ENCODE measurements around the gene VPS35L.
A peak's percentile ranks its signal among the peaks of the same experiment; 100 is the strongest.

The VPS35L gene

GRCh38 chr16:19696961-19697360 is 141.5 kb downstream of the VPS35L start:
- no peak for DNase-seq

GRCh38 chr16:19697756-19698318 is 142.3 kb downstream of the VPS35L start:
- DNase-seq = no peak

GRCh38 chr16:19698480-19699465 is 143.3 kb downstream of the VPS35L start:
- DNase-seq = peak; percentile 55

- no peak for DNase-seq
Measured at GRCh38 chr16:19699472-19699871, 144.0 kb downstream of the VPS35L start.

GRCh38 chr16:19700319-19700781 is 144.8 kb downstream of the VPS35L start:
- DNase-seq = peak; percentile 22

GRCh38 chr16:19701091-19701490 is 145.6 kb downstream of the VPS35L start:
- DNase-seq = peak; percentile 14

- DNase-seq = no peak
Measured at GRCh38 chr16:19703172-19703889, 147.8 kb downstream of the VPS35L start.

GRCh38 chr16:19704321-19705145 is 149.0 kb downstream of the VPS35L start:
- peak; percentile 43 for DNase-seq

- no peak for DNase-seq
Measured at GRCh38 chr16:19705146-19705501, 149.6 kb downstream of the VPS35L start.

- no peak for DNase-seq
Measured at GRCh38 chr16:19705843-19706242, 150.3 kb downstream of the VPS35L start.

GRCh38 chr16:19706846-19707245 is 151.3 kb downstream of the VPS35L start:
- DNase-seq = no peak

GRCh38 chr16:19707569-19708295 is 152.2 kb downstream of the VPS35L start:
- DNase-seq = no peak

- DNase-seq = no peak
Measured at GRCh38 chr16:19708296-19709205, 153.0 kb downstream of the VPS35L start.

- no peak for DNase-seq
Measured at GRCh38 chr16:19709381-19710136, 154.1 kb downstream of the VPS35L start.

GRCh38 chr16:19710191-19710908 is 154.8 kb downstream of the VPS35L start:
- DNase-seq = no peak

GRCh38 chr16:19710991-19711545 is 155.6 kb downstream of the VPS35L start:
- no peak for DNase-seq

GRCh38 chr16:19711643-19712042 is 156.1 kb downstream of the VPS35L start:
- DNase-seq = no peak

GRCh38 chr16:19712418-19713058 is 157.0 kb downstream of the VPS35L start:
- no peak for DNase-seq

Measured in fibroblast of upper back skin (primary cell).